Endothelial cell of umbilical vein (primary cell): ENCODE data around the gene BPGM.

Experiments used
- CTCF ChIP-seq, 2 donors: IDR thresholded peaks; 1 replicate in 1 of 2; 2 replicates in 1 of 2; pipeline ENCODE4 v1.5.1; 2011; ENCODE audit warnings: low read length in 2 of 2, mild to moderate bottlenecking in 2 of 2, moderate library complexity in 2 of 2, control low read depth in 1 of 2, inconsistent platforms in 1 of 2, low read depth in 1 of 2; ENCODE audit not compliant: insufficient read depth in 1 of 2; ENCODE audit errors: extremely low read depth in 1 of 2
- EZH2 ChIP-seq: IDR thresholded peaks from 2 replicates; pipeline ENCODE4 v1.6.1; 2012; ENCODE audit warnings: borderline replicate concordance, low read depth, mild to moderate bottlenecking, moderate library complexity, low read length, inconsistent platforms; ENCODE audit not compliant: severe bottlenecking
- JUN ChIP-seq: IDR thresholded peaks from 2 replicates; pipeline ENCODE4 v1.6.1; 2011; ENCODE audit warnings: borderline replicate concordance, low read depth; ENCODE audit not compliant: insufficient read length, insufficient read depth
- MYC ChIP-seq: IDR thresholded peaks from one replicate; pipeline ENCODE4 v1.6.1; 2011; ENCODE audit warnings: mild to moderate bottlenecking, low read depth, low read length
- POLR2A ChIP-seq: IDR thresholded peaks from 2 replicates; pipeline ENCODE4 v1.6.1; 2012; ENCODE audit warnings: low read depth, mild to moderate bottlenecking, control low read depth, low read length

- TF ChIP-seq JUN (no peak), CTCF (IDR thresholded peaks at IDR 0.05; ENCODE audit: extremely low read depth in 1 of 2, insufficient read depth in 1 of 2, low read depth in 1 of 2, low read length in 2 of 2) (no peak), POLR2A (no peak), MYC (no peak), EZH2 (no peak)
These were observed 37.5 kb downstream of the BPGM start for GRCh38 chr7:134684165-134684564.
